Endothelial cell of umbilical vein (primary cell): ENCODE results near the gene CLPSL2. TPM values are rescaled to one million over a fixed set of nuclear protein-coding genes. Genes with fewer than 3 reads are reported as not detected.

Experiments used
- BruUV-seq: library from RNA; stranded (reverse); fragments of 400-500 nt; replicated peaks from 2 replicates; lab custom pipeline; 2021; lab: Mats Ljungman, UMichigan
- CTCF ChIA-PET: fragments of 300-600, 350-600 bp; sonication (Branson Sonifier 250); formaldehyde crosslinking; loops from one replicate; lab custom pipeline; 2021; ENCODE audit warnings: antibody characterized with exemption, inconsistent platforms; lab: Charles Lee
- POLR2A ChIA-PET: fragments of 300-600, 350-600 bp; sonication (Branson Sonifier 250); formaldehyde crosslinking; loops from one replicate; lab custom pipeline; 2021; ENCODE audit warnings: antibody characterized with exemption, inconsistent platforms; lab: Charles Lee
- DNase-seq: peaks from one replicate; pipeline ENCODE4 v3.0.0-alpha.2; 2011; ENCODE audit warnings: low read depth, low spot score
- FAIRE-seq: peaks from 2 replicates; lab custom pipeline; 2011; peaks lifted over from hg19 to GRCh38; lab: Jason Lieb, UNC
- H2AFZ ChIP-seq: 2 replicates; pipeline ENCODE4 v1.6.0; 2012; ENCODE audit warnings: low read depth, low read length, control low read depth, inconsistent platforms
- H3K27ac ChIP-seq: 2 replicates; pipeline ENCODE4 v1.5.1; 2011; ENCODE audit warnings: low read depth, mild to moderate bottlenecking, control low read depth, low read length, moderate library complexity; ENCODE audit not compliant: insufficient read depth
- H3K27me3 ChIP-seq, 2 experiments: 2 replicates each; pipeline versions ENCODE4 v1.6.0 to v1.6.1; 2011; ENCODE audit warnings: low read length in 2 of 2, mixed read lengths in 1 of 2; ENCODE audit not compliant: control insufficient read depth in 2 of 2, insufficient read depth in 2 of 2
- H3K36me3 ChIP-seq, 2 experiments: 2 replicates in 1 of 2; 3 replicates in 1 of 2; pipeline ENCODE4 v1.5.1; 2011; ENCODE audit warnings: low read length in 2 of 2, mild to moderate bottlenecking in 1 of 2, moderate library complexity in 1 of 2; ENCODE audit not compliant: control insufficient read depth in 2 of 2, insufficient read depth in 2 of 2; ENCODE audit errors: extremely low read depth in 1 of 2
- H3K4me1 ChIP-seq: 3 replicates; pipeline ENCODE4 v1.5.1; 2011; ENCODE audit warnings: mild to moderate bottlenecking, low read length; ENCODE audit not compliant: control insufficient read depth, insufficient read depth; ENCODE audit errors: extremely low read depth
- H3K4me2 ChIP-seq: 2 replicates; pipeline ENCODE4 v1.6.1; 2011; ENCODE audit warnings: low read length, control low read depth, mixed read lengths; ENCODE audit not compliant: insufficient read depth
- H3K4me3 ChIP-seq, 3 experiments: fragments of 200-600 bp in 1 of 3; sonication (generic), shearing (Covaris generic) in 1 of 3; replicated peaks in 1 of 3; 2 replicates each; pipeline ENCODE4 v1.5.1; 2011 to 2016; ENCODE audit warnings: control low read depth in 3 of 3, low read length in 3 of 3, mild to moderate bottlenecking in 2 of 3, inconsistent platforms in 1 of 3, low read depth in 1 of 3, moderate library complexity in 1 of 3; ENCODE audit not compliant: insufficient read depth in 1 of 3
- H3K79me2 ChIP-seq: 2 replicates; pipeline ENCODE4 v1.6.0; 2012; ENCODE audit warnings: low read length, inconsistent platforms; ENCODE audit not compliant: control insufficient read depth, insufficient read depth
- H3K9ac ChIP-seq: replicated peaks from 2 replicates; pipeline ENCODE3; 2011; ENCODE audit warnings: low read length, control low read depth; ENCODE audit not compliant: insufficient read depth; ENCODE audit errors: extremely low read depth
- H3K9me1 ChIP-seq: replicated peaks from 3 replicates; pipeline ENCODE4 v1.6.0; 2011; ENCODE audit warnings: mild to moderate bottlenecking, low read length; ENCODE audit not compliant: control insufficient read depth, insufficient read depth; ENCODE audit errors: extremely low read depth
- H3K9me3 ChIP-seq: replicated peaks from 2 replicates; pipeline ENCODE4 v1.5.1; 2012; ENCODE audit warnings: low read length, inconsistent platforms; ENCODE audit not compliant: control insufficient read depth, insufficient read depth
- H4K20me1 ChIP-seq: replicated peaks from 2 replicates; pipeline ENCODE3; 2011; ENCODE audit warnings: mild to moderate bottlenecking, low read length; ENCODE audit not compliant: control insufficient read depth, insufficient read depth; ENCODE audit errors: extremely low read depth
- EZH2 ChIP-seq: IDR thresholded peaks from 2 replicates; pipeline ENCODE4 v1.6.1; 2012; ENCODE audit warnings: borderline replicate concordance, low read depth, mild to moderate bottlenecking, moderate library complexity, low read length, inconsistent platforms; ENCODE audit not compliant: severe bottlenecking
- FOS ChIP-seq: IDR thresholded peaks from 2 replicates; pipeline ENCODE4 v1.6.1; 2011; ENCODE audit warnings: mild to moderate bottlenecking, low read length, moderate library complexity, borderline replicate concordance; ENCODE audit not compliant: insufficient read depth
- GATA2 ChIP-seq: IDR thresholded peaks from 2 replicates; pipeline ENCODE4 v1.7.0; 2011; ENCODE audit warnings: low read depth, mild to moderate bottlenecking, moderate library complexity, mixed read lengths, low read length; ENCODE audit not compliant: insufficient read length, insufficient read depth
- JUN ChIP-seq: IDR thresholded peaks from 2 replicates; pipeline ENCODE4 v1.6.1; 2011; ENCODE audit warnings: borderline replicate concordance, low read depth; ENCODE audit not compliant: insufficient read length, insufficient read depth
- MYC ChIP-seq: IDR thresholded peaks from one replicate; pipeline ENCODE4 v1.6.1; 2011; ENCODE audit warnings: mild to moderate bottlenecking, low read depth, low read length
- POLR2A ChIP-seq: IDR thresholded peaks from 2 replicates; pipeline ENCODE4 v1.6.1; 2012; ENCODE audit warnings: low read depth, mild to moderate bottlenecking, control low read depth, low read length
- POLR2AphosphoS5 ChIP-seq: IDR thresholded peaks from 2 replicates; pipeline ENCODE4 v1.6.1; 2012; ENCODE audit warnings: low read depth, mild to moderate bottlenecking, control low read depth, low read length, moderate library complexity; ENCODE audit not compliant: insufficient read depth
- dilution Hi-C: fragments of 300-500 bp; cut with MboI; formaldehyde crosslinking; loops from one replicate; pipeline ENCODE4 v1.15.0; 2019; ENCODE audit warnings: low sequenced_read_pairs; ENCODE audit not compliant: extremely low pct_ligation_motif_present
- intact Hi-C: fragments of 100-400 bp; cut with micrococcal nuclease; formaldehyde crosslinking; loops from one replicate; pipeline ENCODE4 v1.10.0; 2022
- polyA plus RNA-seq, 4 experiments: library from polyadenylated mRNA; depleted of rRNA in 3 of 4; stranded (reverse) in 3 of 4; unstranded in 1 of 4; fragments of >200 nt; gene quantifications; 2 replicates each; pipeline versions ENCODE4 v1.2.1 to v1.2.3, GENCODE V29; 2011 to 2012; ENCODE audit warnings: missing spikeins in 1 of 4
- total RNA-seq: library from RNA; stranded (reverse); gene quantifications from 2 replicates; pipeline ENCODE4 v1.2.3, GENCODE V29; 2021
- TF ChIP-seq, protein P1 (sequence below): IDR thresholded peaks from 2 replicates; pipeline ENCODE4 v1.6.1; 2011; ENCODE audit not compliant: insufficient read depth, insufficient read length
- TF ChIP-seq, protein P2 (sequence below), 2 donors: IDR thresholded peaks; 1 replicate in 1 of 2; 2 replicates in 1 of 2; pipeline ENCODE4 v1.5.1; 2011; ENCODE audit warnings: low read length in 2 of 2, mild to moderate bottlenecking in 2 of 2, moderate library complexity in 2 of 2, control low read depth in 1 of 2, inconsistent platforms in 1 of 2, low read depth in 1 of 2; ENCODE audit not compliant: insufficient read depth in 1 of 2; ENCODE audit errors: extremely low read depth in 1 of 2

The CLPSL2 gene
- total and polyA plus RNA-seq, 2 donors (not counting 3 experiments of a cell fraction or from before 2014, with no cell fraction given), result not detected

DNA sequence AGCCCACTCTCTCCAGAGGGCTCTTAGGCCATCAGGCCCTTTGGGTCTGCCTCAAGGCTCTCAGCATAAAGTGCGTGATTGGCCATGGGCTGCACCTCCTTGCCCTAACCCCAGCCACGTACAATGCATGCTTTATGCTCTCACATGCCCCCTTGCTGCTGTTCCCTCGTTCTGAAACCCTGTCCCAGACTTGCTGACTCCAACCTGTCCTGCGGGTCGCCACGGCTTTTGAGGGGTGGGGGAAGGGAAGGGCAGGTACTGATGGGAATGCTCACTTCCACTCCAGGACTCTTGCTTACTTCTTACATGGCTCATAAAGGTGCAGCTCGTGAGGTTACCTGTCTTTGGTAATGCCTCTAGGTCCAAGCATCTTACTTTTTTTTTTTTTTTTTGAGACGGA lies 33.6 kb upstream of the CLPSL2 start:
- TF ChIP-seq FOS, result no peak
- no peak for TF ChIP-seq POLR2AphosphoS5
- TF ChIP-seq, protein P1, sequence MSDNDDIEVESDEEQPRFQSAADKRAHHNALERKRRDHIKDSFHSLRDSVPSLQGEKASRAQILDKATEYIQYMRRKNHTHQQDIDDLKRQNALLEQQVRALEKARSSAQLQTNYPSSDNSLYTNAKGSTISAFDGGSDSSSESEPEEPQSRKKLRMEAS, result no peak
- TF ChIP-seq MYC, result no peak
- Histone ChIP-seq H3K9ac (no peak overlapping the region), H3K9me3 (no peaks in the 10 kb centered on the region), H3K4me2 (no peak overlapping the region), H3K4me3 (no peak overlapping the region), H3K36me3 (no peaks in the 10 kb centered on the region), H4K20me1 (no peaks in the 10 kb centered on the region), H3K9me1 (no peaks in the 10 kb centered on the region), H3K27me3 (peaks cover 2 to 5% of the 10 kb centered on the region in 2 experiments), H2AFZ (no peak overlapping the region), H3K4me1 (no peaks in the 10 kb centered on the region), H3K27ac (no peak overlapping the region), H3K79me2 (no peaks in the 10 kb centered on the region)
- ChIA-PET CTCF (interaction anchor here (0.6 to 1.3 kb wide), 5 partner anchors 12 to 431 kb away, joined by 3 to 6 read pairs (median 3); no protein-coding TSS in a partner anchor), POLR2A (no interaction called here)
- dilution Hi-C loops (no loop called here), intact Hi-C loops (no loop called here)
- FAIRE-seq (no peak), DNase-seq (no peak)
- BruUV-seq, result no TSS peak

DNA sequence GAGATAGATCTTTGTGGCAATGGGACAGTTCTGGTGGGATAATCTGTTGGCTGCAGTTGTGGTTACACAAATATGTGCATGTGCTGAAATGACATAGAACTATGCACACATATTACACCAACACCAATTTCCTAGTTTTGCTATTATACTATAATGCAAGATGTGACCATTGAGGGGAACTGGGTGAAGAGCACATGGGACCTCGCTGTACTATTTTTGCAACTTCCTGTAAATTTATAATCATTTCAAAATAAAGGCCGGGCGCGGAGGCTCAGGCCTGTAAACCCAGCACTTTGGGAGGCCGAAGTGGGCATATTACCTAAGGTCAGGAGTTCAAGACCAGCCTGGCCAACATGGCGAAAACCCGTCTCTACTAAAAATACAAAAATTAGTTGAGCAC lies 30.9 kb upstream of the CLPSL2 start:
- no peak for TF ChIP-seq EZH2
- no peak for TF ChIP-seq MYC
- TF ChIP-seq, protein P2, sequence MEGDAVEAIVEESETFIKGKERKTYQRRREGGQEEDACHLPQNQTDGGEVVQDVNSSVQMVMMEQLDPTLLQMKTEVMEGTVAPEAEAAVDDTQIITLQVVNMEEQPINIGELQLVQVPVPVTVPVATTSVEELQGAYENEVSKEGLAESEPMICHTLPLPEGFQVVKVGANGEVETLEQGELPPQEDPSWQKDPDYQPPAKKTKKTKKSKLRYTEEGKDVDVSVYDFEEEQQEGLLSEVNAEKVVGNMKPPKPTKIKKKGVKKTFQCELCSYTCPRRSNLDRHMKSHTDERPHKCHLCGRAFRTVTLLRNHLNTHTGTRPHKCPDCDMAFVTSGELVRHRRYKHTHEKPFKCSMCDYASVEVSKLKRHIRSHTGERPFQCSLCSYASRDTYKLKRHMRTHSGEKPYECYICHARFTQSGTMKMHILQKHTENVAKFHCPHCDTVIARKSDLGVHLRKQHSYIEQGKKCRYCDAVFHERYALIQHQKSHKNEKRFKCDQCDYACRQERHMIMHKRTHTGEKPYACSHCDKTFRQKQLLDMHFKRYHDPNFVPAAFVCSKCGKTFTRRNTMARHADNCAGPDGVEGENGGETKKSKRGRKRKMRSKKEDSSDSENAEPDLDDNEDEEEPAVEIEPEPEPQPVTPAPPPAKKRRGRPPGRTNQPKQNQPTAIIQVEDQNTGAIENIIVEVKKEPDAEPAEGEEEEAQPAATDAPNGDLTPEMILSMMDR (IDR thresholded peaks at IDR 0.05; ENCODE audit: extremely low read depth in 1 of 2, insufficient read depth in 1 of 2, low read depth in 1 of 2, low read length in 2 of 2), result no peak
- no peak for TF ChIP-seq POLR2A
- no peak for TF ChIP-seq FOS
- no peak for TF ChIP-seq JUN
- no peak for TF ChIP-seq POLR2AphosphoS5
- TF ChIP-seq GATA2, result no peak
- TF ChIP-seq, protein P1, result no peak

More for the DNA sequence above, 30.9 kb upstream of the CLPSL2 start:
- DNase-seq, result no peak
- no peak for FAIRE-seq
- BruUV-seq, result no TSS peak
- Histone ChIP-seq H2AFZ (no peak overlapping the region), H3K9me3 (no peaks in the 10 kb centered on the region), H3K27me3 (peaks cover 2 to 6% of the 10 kb centered on the region in 2 experiments), H3K79me2 (no peaks in the 10 kb centered on the region), H3K36me3 (no peaks in the 10 kb centered on the region), H3K9ac (no peak overlapping the region), H3K4me1 (no peaks in the 10 kb centered on the region), H3K9me1 (no peaks in the 10 kb centered on the region), H3K4me2 (no peak overlapping the region), H4K20me1 (no peaks in the 10 kb centered on the region), H3K4me3 (no peak overlapping the region), H3K27ac (no peak overlapping the region)
- dilution Hi-C loops, result no loop called here
- ChIA-PET CTCF (interaction anchor here (1.2 kb wide), 1 partner anchor 12 kb away, joined by 3 read pairs; no protein-coding TSS in a partner anchor), POLR2A (no interaction called here)
- intact Hi-C loops, result no loop called here
